Stimulated activated CD4-positive, alpha-beta T cell treated with anti-CD3 and anti-CD28 coated beads, Interleukin-2, amount 100 ng/mL, for 4 hours (primary cell): ENCODE measurements around the gene MORC3.
"Not testable (repeated sequence)": the region's sequence is repeated elsewhere in the genome, so short reads cannot be mapped to it uniquely, and the experiment has no call there.

Experiments
- DNase-seq: peaks from one replicate; pipeline ENCODE4 v3.0.0-alpha.2; 2020; ENCODE audit warnings: low read depth

Gene MORC3, protein sequence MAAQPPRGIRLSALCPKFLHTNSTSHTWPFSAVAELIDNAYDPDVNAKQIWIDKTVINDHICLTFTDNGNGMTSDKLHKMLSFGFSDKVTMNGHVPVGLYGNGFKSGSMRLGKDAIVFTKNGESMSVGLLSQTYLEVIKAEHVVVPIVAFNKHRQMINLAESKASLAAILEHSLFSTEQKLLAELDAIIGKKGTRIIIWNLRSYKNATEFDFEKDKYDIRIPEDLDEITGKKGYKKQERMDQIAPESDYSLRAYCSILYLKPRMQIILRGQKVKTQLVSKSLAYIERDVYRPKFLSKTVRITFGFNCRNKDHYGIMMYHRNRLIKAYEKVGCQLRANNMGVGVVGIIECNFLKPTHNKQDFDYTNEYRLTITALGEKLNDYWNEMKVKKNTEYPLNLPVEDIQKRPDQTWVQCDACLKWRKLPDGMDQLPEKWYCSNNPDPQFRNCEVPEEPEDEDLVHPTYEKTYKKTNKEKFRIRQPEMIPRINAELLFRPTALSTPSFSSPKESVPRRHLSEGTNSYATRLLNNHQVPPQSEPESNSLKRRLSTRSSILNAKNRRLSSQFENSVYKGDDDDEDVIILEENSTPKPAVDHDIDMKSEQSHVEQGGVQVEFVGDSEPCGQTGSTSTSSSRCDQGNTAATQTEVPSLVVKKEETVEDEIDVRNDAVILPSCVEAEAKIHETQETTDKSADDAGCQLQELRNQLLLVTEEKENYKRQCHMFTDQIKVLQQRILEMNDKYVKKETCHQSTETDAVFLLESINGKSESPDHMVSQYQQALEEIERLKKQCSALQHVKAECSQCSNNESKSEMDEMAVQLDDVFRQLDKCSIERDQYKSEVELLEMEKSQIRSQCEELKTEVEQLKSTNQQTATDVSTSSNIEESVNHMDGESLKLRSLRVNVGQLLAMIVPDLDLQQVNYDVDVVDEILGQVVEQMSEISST

DNA sequence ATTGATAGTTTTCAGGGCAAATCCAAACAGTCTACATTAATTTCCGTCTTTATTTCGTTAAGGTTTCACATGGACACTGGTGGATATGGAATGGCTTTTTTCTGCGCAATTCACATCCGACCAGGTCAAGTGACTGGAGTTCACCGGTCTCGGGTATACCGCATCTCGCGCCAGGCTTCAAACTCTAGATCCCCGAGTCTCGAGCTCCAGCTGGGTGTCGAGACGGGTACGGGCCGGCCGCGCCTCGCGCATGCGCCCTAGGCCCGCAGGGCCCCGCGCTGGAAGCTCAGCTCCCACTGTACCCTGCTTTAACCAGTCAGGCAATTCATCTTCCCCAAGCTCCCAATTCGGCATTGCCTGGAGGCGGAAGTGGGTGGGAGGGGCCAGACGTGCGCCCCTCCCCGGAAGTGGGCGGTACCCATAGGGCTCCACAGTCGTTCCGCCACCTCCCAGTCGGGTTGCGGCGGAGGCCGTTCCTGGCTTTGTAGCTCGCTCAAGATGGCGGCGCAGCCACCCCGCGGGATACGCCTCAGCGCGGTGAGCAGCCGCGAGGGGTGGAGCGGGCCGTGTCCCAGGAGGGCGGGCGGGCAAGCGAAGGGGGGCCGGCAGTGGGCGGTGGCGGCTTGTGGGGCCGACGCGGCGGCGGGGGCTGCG lies at the start of gene MORC3:
MORC3 (plus strand) TSS at position 431 of the 654 bp plus-strand sequence; CDS start at position 499, 68 bp downstream.
- peak; percentile 98 for DNase-seq

DNA sequence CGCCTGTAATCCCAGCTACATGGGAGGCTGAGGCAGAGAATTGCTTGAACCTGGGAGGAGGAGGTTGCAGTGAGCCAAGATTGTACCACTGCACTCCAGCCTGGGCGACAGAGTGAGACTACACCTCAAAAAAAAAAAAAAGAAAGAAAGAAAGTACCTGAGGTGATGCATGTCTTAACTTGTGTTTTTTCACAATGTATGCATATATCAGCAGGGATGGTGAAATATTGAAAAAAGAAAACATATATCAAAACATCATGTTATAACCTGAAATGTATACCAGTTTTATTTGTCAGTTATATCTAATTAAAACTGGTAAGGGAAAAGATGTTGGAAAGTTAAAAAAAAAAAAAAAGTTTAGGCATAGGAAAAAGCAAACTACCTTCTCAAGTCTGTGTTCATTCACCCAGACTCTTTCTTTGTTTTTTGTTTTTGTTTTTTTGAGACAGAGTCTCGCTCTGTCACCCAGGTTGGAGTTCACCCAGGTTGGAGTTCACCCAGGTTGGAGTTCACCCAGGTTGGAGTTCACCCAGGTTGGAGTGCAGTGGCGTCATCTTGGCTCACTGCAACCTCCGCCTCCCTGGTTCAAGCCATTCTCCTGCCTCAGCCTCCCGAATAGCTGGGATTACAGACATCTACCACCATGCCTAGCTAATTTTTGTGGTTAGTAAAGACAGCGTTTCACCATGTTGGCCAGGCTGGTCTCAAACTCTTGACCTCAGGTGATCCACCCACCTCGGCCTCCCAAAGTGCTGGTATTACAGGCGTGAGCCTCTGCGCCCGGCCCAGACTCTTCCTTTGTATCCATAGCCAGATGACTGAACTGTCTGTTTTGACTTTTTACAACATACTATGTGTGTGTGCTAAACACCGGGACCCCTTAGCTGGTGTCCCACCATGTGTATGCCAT lies 49.0 kb upstream of the MORC3 start:
- not testable (repeated sequence) for DNase-seq

DNA sequence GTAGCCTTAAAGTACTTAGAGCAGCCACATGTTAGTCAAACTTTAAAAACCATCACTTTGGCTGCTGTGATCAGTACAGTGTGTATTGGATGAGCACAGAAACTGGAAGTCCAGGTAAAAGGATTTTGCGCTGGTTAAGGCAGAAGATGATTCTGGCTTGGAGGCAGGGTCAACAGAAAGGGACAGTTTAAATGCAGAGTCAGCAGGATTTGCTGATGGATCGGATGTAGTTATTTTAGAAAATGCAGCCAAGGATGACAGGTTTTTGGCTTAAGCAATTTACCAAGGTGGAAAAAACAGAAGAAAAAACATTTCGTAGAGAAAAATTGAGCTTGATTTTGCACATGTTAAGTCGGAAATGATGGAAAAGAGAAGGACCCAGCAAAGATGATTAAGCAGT lies 45.9 kb upstream of the MORC3 start:
- no peak for DNase-seq

DNA sequence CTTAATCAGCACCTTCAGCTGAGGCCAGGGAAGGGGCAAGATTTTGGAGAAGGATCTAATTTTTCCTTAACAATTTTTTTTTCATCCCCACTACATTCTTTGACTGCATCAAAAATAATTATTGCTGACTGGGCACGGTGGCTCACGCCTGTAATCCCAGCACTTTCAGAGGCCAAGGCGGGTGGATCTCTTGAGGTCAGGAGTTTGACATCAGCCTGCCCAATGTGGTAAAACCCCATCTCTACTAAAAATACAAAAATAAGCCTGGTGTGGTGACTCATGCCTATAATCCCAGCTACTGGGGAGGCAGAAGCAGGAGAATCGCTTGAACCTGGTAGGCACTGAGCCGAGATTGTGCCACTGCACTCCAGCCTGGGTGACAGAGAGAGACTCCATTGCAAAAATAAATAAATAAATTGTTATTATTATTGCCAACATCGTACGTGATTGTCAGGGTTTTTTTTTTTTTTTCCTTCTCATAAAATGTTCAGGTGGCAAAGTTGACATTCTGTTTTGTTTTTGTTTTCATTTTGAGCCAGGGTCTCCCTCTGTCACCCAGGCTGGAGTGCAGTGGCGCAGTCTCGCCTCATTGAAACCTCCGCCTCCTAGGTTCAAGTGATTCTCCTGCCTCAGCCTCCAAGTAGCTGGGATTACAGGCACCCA lies 37.3 kb upstream of the MORC3 start:
- no peak for DNase-seq

DNA sequence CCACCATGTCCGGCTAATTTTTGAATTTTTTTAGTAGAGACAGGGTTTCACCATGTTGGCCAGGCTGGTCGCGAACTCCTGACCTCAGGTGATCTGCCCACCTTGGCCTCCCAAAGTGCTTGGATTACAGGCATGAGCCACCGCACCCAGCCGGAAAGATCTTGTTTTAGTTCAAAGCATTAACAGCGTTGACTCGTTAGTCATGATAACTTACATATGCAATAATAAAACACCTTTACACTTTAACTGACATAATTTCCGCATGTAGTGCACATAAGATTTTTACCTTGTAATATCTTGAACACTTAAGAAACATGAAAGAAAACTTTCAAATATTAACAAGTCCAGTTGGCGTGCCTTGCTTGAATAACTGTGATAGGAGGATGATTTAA lies 36.8 kb upstream of the MORC3 start:
- DNase-seq = not testable (repeated sequence)

DNA sequence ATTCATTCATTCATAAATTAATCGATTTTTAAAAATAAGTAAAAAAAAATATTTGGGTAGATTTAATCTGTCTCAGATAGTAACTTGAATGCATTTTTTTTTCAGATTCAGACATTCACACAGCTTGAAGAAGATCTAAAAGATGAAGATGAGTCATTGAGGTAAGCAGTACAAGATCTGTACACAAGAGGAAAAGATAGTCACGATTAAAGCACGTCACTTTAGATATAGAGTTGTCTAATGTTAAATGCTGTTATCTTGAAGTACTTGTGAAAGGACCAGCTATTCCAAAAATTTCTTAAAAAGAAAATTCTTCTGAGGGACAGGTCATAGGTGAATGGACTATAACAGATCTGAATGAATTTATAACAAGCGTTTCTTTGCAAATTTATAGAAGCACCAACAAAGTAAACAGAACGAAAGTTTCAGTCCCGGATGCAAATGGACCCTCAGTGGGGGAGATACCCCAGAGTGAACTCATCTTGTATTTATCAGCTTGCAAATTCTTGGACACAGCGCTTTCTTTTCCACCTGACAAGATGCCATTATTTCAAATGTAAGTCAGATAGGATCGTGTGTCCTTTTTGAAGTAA lies 31.2 kb upstream of the MORC3 start:
- DNase-seq = no peak

DNA sequence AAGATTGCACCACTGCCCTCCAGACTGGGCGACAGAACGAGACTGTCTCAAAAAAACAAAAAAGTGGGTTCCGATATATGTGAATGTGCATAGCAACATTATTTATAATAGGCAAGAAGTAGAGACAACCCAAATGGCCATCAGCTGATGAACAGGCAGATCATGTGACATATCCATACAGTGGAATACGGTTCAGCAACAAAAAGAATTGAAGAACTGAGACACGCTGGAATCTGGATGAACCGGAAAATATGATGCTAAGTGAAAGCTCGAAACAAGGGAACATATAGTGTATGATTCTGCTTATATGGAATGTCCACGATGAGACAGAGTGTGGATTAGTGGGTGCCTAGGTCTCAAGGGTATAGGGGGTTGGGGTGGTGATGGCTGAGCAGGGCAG lies 28.5 kb upstream of the MORC3 start:
- DNase-seq = no peak

DNA sequence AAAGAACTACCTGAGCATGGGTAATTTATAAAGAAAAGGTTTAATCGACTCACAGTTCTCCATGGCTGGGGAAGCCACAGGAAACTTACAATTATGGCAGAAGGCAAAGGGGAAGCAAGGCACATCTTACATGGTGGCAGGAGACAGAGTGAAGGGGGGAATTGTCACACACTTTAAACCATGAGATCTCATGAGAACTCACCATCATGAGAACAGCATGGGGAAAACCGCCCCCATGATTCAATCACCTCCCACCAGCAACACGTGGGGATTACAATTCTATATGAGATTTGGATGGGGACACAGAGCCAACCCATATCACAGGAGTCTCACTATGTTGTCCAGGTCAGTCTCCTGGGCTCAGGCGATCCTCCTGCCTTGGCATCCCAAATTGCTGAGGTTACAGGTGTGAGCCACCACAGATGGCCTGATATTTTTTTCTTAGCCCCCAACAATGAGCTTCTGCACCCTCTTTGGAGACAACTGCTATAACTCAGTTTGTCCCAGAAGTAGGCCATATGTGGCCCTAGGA lies 22.5 kb upstream of the MORC3 start:
- no peak for DNase-seq

DNA sequence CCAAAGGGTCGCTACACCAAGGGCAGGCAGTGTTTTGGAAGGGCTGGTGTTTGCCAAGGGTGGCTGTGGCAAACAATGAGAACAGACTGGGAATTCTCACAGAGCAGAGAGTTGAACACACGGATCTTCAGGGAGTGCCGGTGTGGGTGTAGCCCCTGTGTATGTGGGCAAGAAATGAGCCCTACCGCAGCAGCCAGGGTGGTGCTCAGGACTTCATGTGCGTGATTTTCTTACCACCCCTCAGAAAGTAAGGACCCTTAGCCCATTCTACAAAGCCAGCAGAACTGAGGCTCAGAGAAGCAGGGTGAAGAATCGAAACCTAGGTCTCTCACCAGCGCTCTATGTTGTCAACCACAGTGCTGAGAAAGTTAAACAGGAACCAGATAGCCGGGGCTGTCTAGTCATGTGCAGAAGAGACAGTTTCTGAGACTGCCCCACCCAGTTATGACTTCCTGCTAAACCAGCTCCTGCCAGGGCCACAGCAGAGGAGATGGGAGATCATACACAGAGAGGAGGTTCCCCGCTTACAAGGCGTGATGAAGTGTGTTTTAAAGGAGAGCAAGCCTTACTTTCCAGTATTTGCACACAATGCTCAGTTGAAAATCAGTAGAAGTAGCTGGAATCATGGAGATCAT lies 21.9 kb upstream of the MORC3 start:
- DNase-seq = peak; percentile 54

DNA sequence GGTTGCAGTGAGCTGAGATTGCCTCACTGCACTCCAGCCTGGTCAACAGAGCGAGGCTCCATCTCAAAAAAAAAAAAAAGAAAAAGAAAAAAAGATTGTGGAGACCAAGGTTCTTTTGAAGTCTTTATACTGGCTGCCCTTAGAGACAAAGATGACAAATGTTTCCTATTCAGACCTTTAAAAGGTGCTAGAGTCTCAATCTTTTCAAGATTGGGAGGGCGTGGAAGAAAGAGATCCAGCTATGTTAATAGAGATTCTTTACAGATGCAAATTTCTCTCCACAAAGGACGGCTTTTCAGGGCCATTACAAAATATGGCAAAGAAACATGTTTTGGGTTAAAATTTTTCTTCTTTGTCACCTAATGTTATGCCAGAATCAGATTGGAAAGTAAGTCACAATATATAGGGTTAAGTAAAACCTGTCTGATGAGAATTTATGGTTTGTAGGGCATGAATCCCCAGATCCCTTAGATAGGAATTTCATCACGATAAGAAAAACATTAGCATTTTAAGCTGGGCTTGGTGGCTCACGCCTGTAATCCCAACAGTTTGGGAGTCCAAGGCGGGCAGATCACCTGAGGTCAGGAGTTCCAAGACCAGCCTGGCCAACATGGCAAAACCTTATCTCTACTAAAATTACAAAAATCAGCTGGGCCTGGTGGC lies 13.0 kb upstream of the MORC3 start:
- DNase-seq = no peak

DNA sequence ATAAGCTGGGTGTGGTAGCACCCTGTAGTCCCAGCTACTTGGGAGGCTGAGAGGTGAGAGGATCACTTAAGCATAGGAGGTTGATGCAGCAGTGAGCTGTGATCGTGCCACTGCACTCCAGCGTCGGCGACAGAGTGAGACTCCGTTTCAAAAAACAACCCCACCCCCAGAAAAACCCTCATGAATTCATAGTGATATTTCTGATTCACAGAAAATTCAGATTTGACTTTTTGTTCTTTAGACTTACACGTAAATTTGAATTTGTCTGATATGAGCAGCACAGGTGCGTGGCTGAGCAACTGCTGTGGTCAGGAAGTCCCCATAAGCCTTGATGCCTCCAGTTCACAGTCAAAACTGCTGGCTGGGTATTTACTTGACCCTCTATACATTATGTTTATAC lies 10.0 kb upstream of the MORC3 start:
- DNase-seq = no peak

DNA sequence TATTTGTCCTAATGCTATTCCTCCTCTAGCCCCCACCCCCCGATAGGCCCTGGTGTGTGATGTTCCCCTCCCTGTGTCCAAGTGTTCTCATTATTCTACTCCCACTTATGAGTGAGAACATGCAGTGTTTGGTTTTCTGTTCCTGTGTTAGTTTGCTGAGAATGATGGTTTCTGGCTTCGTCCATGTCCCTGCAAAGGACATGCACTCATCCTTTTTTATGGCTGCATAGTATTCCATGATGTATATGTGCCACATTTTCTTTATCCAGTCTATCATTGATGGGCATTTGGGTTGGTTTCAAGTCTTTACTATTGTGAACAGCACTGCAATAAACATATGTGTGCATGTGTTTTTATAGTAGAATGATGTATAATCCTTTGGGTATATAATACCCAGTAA lies 6.6 kb upstream of the MORC3 start:
- not testable (repeated sequence) for DNase-seq

DNA sequence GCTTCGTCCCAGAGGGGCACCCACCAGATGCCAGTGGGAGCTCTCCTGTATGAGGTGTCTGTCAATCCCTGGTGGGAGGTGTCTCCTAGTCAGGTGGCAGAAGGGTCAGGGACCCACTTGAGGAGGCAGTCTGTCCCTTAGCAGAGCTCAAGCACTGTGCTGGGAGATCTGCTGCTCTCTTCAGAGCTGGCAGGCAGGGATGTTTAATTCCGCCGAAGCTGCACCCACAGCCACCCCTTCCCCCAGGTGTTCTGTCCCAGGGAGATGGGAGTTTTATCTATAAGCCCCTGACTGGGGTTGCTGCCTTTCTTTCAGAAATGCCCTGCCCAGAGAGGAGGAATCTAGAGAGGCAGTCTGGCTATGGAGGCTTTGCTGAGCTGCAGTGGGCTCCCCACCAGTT lies 4.0 kb upstream of the MORC3 start:
- DNase-seq = not testable (repeated sequence)

DNA sequence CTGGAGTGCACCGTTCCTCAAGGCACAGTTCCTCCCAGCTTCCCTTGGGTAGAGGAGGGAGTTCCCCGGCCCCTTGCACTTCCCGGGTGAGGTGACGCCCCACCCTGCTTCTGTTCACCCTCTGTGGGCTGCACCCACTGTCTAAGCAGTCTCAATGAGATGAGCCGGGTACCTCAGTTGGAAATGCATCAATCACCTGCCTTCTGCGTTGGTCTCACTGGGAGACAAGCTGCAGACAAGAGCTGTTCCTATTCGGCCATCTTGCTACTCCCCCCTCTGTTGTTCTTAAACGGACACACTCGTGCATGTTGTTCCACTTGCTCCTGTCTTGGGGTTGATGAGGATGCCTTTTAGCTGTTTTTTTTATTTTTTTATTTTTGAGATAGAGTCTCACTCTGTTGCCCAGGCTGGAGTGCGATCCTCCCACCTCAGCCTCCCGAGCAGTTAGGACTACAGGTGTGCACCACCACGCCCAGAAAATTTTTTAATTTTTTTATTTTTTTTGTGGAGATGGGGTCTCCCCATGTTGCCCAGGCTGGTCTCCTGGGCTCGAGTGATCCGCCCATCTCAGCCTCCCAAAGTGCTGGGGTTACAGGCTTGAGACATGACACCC lies 3.0 kb upstream of the MORC3 start:
- DNase-seq = no peak

DNA sequence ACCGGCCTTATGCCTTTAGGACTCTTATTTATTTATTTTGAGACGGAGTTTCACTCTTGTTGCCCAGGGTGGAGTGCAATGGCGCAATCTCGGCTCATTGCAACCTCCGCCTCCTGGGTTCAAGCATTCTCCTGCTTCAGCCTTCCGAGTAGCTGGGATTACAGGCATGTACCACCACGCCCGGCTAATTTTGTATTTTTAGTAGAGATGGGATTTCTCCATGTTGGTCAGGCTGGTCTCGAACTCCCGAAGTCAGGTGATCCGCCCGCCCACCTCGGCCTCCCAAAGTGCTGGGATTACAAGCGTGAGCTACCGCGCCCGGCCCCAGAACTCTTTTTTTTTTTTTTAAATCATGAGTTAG lies 611 bp upstream of the MORC3 start:
- not testable (repeated sequence) for DNase-seq

DNA sequence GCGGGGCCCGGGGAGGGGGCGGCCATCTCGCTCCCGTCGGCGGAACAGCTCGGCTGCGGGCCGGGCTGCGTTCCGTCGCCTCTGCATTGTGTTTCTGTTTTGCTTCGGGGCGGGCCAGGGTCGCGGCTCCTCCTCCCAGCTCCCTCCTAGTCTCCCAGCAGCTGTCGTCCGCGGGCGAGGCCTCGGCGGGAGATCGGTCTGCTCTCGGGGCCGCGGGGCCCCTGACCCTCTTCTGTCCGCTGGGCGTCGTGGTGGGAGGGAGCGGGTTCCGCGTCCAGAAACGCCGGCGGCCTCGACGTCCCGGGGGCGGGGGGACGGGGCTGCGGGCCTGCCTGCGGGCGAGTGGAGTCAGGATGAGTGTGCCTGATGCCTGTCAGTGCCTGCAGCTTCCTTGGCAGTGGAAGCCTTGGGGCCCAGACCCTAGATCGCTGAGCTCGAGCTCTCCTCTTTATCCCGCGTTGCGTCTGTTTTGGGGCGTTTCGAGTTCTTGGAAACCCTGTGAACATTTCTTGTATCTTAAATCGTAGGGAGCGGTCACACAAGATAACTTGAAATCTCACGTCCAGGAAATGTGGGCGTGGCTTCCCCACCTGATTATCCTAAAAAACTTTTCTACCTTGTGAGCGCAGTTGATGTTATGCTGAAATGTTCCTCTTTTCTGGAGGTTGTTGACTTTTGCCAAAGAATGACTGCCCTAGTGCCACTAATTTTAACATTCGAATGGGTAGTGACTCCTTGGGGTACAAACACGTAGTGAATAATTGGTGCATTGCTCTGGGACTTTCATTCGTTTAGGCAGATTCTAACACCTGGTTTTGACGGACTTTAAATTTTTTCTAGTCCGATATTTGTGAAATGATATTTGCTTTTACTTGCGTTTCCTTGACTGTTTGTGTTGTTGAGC lies 676 bp downstream of the MORC3 start:
- no peak for DNase-seq

DNA sequence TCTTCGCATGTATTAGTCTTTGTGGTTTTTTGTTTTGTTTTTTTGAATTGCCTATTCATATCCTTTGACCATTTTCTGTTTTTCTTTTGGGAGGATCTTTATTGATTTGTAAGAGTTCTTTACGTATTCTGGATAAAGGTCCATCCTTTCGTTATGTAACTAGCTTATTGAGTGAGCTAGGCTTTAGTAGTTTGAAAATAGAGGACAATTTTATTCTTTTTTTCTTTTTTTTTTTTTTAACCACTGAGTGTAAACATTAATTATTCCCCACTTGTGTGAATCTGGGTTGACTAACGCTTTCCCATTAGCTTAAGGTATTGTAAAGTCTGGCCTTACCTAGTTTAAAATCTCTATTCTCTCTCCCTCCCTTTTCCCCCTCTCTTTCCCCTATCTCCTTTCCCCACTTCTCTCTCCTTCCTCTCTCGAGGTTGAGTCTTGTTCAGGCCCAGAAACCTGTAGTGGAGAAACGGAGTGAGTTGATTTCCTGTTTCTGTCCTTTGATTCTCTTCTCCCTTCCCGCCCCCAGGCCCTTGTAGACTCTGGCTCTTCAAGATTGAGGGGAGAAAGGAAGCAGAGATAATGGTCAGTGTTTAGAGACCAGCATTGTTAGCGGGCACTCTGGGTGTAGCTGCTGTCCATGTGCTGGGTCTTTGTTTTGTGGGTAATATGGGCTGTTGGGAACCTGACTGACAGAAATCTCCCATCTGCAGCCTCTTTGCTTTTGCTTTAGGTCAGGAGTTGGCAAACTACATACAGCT lies 1.5 kb downstream of the MORC3 start:
- DNase-seq = no peak
